Vagina (tissue), 2 donors: ENCODE data around the gene NBPF3.

Source experiments
- CTCF ChIP-seq, 3 experiments: fragments of 450-650 bp in 2 of 3; fragments of 200-600 bp in 1 of 3; sonication (generic) in 1 of 3; IDR thresholded peaks; one replicate each; pipeline ENCODE4 v1.5.1; 2017 to 2019; ENCODE audit warnings: antibody characterized with exemption in 3 of 3, mild to moderate bottlenecking in 2 of 3, moderate library complexity in 2 of 3
- POLR2A ChIP-seq, 2 donors: fragments of 450-650 bp; IDR thresholded peaks; one replicate each; pipeline ENCODE4 v1.6.1; 2017; ENCODE audit warnings: antibody characterized with exemption in 2 of 2, mild to moderate bottlenecking in 2 of 2, moderate library complexity in 2 of 2
- POLR2AphosphoS5 ChIP-seq, 2 donors: sonication (generic); formaldehyde crosslinking; IDR thresholded peaks; one replicate each; pipeline ENCODE4 v1.9.0; 2017; ENCODE audit warnings: antibody characterized with exemption in 2 of 2, mild to moderate bottlenecking in 2 of 2, low read depth in 1 of 2; ENCODE audit not compliant: insufficient read depth in 1 of 2

- TF ChIP-seq CTCF (IDR thresholded peaks at IDR 0.05) (no peak), POLR2A (IDR thresholded peaks at IDR 0.05) (no peak), POLR2AphosphoS5 (IDR thresholded peaks at IDR 0.05; ENCODE audit: insufficient read depth in 1 of 2, low read depth in 1 of 2) (no peak)
Measured at GRCh38 chr1:21521717-21522060, 81.8 kb downstream of the NBPF3 start.
